GM21786 (cell line): Measurements from ENCODE around the gene NDUFV2.

Experiments used
- ATAC-seq: cut with Tn5 transposase; IDR thresholded peaks from one replicate; pipeline ENCODE4 v1.9.1; 2021; ENCODE audit not compliant: unreplicated experiment

The NDUFV2 gene

DNA sequence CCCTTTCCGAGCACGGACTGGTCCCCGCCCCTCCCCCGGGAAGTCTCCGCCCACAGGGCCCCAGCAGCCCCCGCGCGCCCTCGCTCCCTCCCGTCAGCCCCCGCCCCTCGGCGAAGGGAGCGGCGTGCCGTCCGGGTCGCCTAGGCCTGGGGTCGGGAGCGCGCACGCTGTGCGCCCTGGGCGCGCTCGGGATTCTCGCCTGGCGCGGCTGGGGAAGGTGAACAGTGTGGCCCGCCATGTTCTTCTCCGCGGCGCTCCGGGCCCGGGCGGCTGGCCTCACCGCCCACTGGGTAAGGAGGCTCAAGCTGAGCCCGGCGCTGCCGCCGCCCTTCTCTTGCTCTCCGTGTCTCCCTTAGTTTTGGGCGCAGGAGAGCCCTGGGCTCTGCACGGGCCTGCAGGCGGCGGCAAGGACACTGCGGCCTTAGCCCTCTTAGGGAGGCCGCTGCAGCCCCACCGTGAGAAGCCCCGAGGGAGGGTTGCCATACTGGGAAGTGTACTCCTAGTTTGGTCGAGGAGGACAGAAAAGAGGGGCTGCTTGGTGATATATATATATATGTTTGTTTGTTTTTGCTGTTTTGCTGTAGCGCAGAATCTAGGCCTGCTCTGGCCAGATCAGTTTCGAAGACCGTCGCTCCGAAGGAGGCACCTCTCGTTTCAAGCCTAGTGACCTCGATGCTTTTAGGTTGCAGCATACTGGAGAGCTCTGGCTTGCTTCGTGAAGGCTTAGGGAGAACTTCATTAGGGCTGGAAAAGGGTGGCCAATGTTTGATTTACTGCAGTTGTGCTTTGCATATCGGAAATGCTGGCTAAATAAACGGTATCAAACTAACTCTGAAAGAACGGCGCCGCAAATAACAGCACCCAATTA is at the start of gene NDUFV2:
Gene NDUFV2 (plus strand): TSS at position 192 of the 868 bp plus-strand sequence. CDS start 45 bp downstream, at position 237.
- peak; percentile 87 for ATAC-seq

- no peak for ATAC-seq
Measured at GRCh38 chr18:9053814-9054213, 48.7 kb upstream of the NDUFV2 start.

DNA sequence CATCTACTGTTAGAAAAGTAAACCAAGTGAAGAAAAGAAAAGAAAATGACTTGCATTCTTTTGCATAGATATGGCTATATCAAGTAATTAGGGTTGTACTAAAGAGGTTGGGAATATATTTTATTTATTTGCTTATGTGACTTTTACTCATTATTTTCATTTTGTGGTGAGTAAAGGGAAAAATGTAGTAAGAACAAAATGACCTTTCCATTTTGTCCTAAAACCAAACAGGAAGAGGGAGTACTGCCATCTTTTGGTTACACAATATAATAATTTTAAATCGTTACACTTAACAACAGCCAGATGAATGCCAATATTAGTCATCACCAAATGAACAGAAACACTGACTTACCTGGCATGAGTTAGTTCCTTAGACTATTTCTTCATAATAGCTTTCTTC is 47.3 kb upstream of the NDUFV2 start:
- ATAC-seq: no peak

- ATAC-seq: no peak
Measured at GRCh38 chr18:9055626-9056025, 46.9 kb upstream of the NDUFV2 start.

DNA sequence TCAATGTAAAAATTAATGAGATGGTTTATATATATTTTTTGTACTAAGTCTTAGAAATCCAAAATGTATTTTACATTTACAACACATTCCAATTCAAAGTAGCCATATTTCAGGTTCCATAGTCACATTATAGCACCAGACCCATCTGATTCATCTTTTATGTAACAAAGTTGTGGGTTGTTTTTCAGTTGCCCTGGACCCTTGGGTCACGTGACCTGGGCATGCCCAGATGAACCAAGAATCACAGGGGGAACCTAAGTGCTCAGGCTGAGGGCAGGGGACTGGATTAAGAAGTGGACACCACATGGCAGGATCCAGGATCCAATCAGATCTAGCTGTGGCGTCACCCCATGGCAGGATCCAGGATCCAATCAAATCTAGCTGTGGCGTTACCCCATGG is 44.9 kb upstream of the NDUFV2 start:
- no peak for ATAC-seq

DNA sequence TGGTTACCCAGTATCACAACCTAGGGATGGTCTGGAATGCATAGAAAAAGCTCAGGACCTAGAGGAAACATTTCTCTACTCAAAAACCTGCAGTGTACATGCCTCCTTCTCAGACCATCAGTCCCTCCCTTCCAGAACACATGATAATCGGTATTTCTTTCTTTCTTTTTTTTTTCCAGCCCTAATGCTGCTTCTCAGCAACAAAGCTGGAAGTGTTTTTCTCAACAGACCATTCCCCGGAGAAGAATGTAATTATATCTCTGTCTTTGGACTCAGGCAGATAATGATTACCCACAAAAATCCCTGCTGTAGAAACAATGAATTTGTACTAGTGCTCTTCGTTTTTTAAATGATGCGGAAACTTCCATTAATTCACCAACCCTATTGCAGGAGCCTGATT is 44.1 kb upstream of the NDUFV2 start:
- no peak for ATAC-seq

DNA sequence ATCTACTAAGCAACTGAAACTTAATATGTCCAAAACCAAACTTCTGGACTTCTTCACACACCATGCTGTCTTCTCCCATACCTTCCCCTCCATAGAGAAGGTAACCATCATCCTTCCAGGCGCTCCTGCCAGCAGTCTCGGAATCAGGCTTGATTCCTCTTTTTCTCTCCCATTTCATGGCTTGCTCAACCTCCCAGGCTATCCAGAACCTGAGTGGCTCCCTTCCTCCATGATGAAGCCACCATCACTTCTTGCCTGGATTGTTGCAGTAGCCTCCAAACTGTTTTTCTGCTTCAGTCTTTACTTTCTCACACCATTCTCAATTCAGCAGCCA is 40.1 kb upstream of the NDUFV2 start:
- no peak for ATAC-seq

DNA sequence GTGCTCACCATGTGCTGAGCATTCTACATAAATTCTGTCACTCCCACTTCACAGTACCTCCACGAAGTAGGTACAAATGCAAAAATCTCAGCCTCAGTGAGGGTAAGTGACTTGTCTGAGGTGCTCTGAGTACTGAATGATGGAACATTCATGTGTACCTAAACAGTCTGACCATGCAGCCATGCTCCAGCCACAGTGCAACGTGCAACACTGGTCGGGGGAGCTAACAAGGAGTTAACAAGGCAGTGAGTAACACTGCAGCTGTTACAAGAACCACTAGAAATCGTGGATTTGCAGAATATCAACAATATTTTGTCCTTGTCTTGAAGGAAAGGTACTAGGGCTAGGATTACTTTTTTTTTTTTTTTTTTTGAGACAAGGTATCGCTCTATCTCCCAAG is 36.6 kb upstream of the NDUFV2 start:
- no peak for ATAC-seq

GRCh38 chr18:9066358-9066757 is 36.1 kb upstream of the NDUFV2 start:
- peak; percentile 33 for ATAC-seq

DNA sequence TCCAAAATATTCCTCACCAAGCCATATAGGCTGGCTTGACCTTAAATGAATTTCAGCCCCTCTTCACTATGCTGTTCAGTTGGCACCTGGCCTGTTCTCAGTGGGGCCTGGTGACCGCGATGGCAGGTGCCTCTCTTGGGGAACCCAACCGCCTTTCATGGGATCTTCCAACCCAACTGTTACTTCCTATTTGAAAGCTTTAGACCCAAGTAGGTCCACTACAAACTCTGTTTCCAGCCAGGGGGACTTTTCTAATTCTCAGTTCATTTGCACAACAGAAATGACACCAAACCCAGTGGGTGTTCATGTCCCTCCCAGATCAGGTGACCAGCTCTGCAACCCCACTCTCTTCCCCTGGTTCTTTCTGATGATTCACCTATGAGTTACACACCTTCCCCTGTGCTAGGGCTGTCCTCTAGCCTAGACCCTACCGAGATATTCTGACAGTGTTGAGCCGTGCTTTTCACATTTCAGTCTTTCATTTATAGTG is 35.6 kb upstream of the NDUFV2 start:
- peak; percentile 67 for ATAC-seq

DNA sequence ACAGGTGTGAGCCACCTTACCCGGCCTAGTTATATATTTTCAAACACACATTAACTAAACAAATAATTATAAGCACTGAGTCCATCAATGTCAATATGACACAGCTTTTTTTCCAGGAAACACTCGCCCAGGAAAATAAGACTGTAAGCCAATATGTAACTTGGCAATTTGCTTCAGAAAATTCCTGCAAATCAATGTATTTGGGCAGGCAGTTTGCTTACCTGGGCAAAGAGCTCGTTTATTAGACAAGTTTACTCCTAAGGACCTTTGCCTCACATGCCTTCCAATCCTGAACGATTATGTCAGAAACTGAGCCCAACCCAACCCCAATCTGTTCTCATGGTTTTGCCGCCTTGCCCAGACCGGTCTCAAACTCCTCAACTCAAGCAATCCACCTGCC is 34.7 kb upstream of the NDUFV2 start:
- no peak for ATAC-seq

- ATAC-seq: no peak
Measured at GRCh38 chr18:9068346-9068745, 34.2 kb upstream of the NDUFV2 start.

DNA sequence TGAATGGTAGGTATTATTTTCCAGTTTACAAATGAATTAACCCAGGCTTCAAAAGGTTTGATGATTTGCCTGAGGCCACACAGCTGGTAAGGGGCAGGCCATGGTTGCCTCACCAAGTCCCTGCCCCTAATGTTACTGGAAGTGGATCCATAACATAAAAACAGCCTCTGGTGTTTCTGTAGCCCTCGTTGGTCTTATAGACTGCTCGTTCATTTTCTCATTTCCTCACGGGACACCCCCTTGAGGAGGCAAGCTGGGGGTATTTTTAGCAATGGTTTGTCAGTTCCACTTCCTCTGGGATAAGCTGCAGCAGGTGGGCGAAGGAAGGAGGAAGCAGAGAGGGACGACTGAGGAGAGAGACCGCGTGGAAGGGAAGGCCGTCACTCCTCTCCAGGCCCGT is 32.9 kb upstream of the NDUFV2 start:
- peak; percentile 24 for ATAC-seq

- ATAC-seq: no peak
Measured at GRCh38 chr18:9070212-9070611, 32.3 kb upstream of the NDUFV2 start.

DNA sequence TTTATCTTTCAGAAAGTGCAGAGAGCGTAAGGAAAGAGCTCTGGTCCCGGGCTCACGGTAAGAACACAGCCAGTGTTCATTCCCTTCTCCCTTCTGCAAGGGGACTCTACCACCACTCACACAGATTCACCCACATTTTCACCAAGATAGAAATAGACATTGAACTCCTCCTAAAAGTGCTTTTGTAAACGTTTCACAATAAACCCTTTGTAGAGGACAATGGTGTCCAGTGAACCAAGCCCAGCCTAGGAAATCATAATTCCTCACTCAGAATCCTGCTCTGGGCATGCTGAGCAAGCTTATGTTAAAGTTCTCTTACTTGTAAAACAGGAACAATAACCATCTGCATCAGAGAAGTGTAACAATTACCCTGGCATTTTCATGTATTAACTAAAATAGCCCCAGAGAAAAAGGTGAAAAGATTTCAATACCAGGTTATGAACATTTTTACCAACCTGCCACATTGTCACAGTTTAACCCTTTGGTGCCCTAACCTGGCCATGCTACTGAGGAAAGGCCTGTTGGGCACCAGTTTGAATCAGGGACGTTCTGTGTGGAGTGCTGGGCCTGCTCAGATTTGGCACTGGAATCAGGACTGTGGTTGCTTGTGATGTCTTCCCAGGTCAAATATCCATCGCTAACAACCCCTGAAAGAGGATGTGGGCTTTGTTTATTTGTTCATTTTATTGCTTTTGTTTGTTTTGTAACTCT is 22.5 kb upstream of the NDUFV2 start:
- ATAC-seq: no peak

GRCh38 chr18:9081940-9082339 is 20.6 kb upstream of the NDUFV2 start:
- no peak for ATAC-seq

- ATAC-seq: peak; percentile 92
Measured at GRCh38 chr18:9082711-9083510, 19.6 kb upstream of the NDUFV2 start.

- no peak for ATAC-seq
Measured at GRCh38 chr18:9086015-9086414, 16.5 kb upstream of the NDUFV2 start.

- no peak for ATAC-seq
Measured at GRCh38 chr18:9086624-9087023, 15.9 kb upstream of the NDUFV2 start.

DNA sequence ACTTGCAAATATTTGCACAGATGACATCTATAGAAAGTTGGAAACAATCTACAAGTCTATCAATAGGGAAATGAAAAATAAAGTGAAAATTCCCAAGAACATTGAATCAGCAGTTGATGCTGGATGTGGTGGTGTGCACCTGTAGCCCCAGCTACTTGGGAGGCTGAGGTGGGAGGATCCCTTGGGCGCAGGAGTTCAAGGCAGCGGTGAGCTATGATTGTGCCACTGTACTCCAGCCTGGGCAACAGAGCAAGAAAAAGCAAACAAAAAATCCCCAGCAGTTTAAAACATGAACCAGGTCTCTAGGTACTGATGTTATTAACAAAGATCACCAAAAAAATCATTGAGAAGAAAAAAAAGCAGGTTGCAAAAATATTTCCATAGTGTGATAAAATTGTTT is 15.4 kb upstream of the NDUFV2 start:
- no peak for ATAC-seq

GRCh38 chr18:9088252-9088651 is 14.2 kb upstream of the NDUFV2 start:
- ATAC-seq: no peak
